ENCODE measurements around the gene COL13A1.

COL13A1 gene

GRCh38 chr10:69919250-69919649 is 117.5 kb downstream of the COL13A1 start:
- no peaks in the 10 kb centered on the region for H3K36me3 ChIP-seq (ENCODE audit: control insufficient read depth in 2 of 2, insufficient read depth in 2 of 2, low read length in 2 of 2)
- no peak overlapping the region for H3K9ac ChIP-seq (ENCODE audit: low read length in 2 of 2)
- peaks cover 5% of the 10 kb centered on the region for H3K4me1 ChIP-seq (ENCODE audit: control insufficient read depth, insufficient read depth, low read length)

DNA sequence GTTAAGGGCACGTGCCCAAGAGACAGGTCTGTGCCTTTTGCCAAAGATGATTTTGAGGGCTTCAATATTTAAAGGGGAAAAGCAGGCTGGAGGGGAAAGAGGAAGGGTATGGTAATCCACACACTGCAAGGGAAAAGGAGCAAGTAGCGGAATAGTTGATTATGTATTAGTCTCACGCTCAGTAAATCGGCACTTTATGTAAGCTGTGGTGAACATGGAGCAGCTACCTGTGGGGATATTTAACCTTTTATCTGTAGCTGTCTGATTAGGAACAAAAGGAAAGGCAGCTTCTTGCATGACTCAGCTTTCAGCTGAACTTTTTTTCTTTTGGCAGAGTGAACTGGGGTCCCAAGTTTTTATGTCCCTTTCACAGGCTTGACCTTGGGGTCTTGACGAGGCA is 123.4 kb downstream of the COL13A1 start:
- peaks cover 0 to 3% of the 10 kb centered on the region in 2 donors for H3K27me3 ChIP-seq (ENCODE audit: control insufficient read depth in 1 of 2, insufficient read depth in 2 of 2, low read length in 2 of 2)
- H3K9me3 ChIP-seq (ENCODE audit: control insufficient read depth in 2 of 2, low read length in 2 of 2): no peaks in the 10 kb centered on the region
- no peak overlapping the region for H3K4me3 ChIP-seq (ENCODE audit: low read length in 2 of 2)
- H3K27ac ChIP-seq (ENCODE audit: low read length): no peak overlapping the region
- H3K4me1 ChIP-seq (ENCODE audit: control insufficient read depth, insufficient read depth, low read length): no peaks in the 10 kb centered on the region
- H3K9ac ChIP-seq (ENCODE audit: low read length in 2 of 2): no peak overlapping the region
- no peaks in the 10 kb centered on the region for H3K36me3 ChIP-seq (ENCODE audit: control insufficient read depth in 2 of 2, insufficient read depth in 2 of 2, low read length in 2 of 2)

More at GRCh38 chr10:69919250-69919649, 117.5 kb downstream of the COL13A1 start:
- H3K4me3 ChIP-seq (ENCODE audit: low read length in 2 of 2): no peak overlapping the region
- H3K9me3 ChIP-seq (ENCODE audit: control insufficient read depth in 2 of 2, low read length in 2 of 2): no peaks in the 10 kb centered on the region
- no peak overlapping the region for H3K27ac ChIP-seq (ENCODE audit: low read length)
- H3K27me3 ChIP-seq (ENCODE audit: control insufficient read depth in 1 of 2, insufficient read depth in 2 of 2, low read length in 2 of 2): no peaks in the 10 kb centered on the region

- Histone ChIP-seq H3K27ac (ENCODE audit: low read length) (no peak overlapping the region), H3K9ac (ENCODE audit: low read length in 2 of 2) (no peak overlapping the region), H3K4me3 (ENCODE audit: low read length in 2 of 2) (no peak overlapping the region), H3K36me3 (ENCODE audit: control insufficient read depth in 2 of 2, insufficient read depth in 2 of 2, low read length in 2 of 2) (no peaks in the 10 kb centered on the region), H3K4me1 (ENCODE audit: control insufficient read depth, insufficient read depth, low read length) (no peaks in the 10 kb centered on the region), H3K9me3 (ENCODE audit: control insufficient read depth in 2 of 2, low read length in 2 of 2) (no peaks in the 10 kb centered on the region), H3K27me3 (ENCODE audit: control insufficient read depth in 1 of 2, insufficient read depth in 2 of 2, low read length in 2 of 2) (peaks cover 0 to 3% of the 10 kb centered on the region in 2 donors)
Measured at GRCh38 chr10:69928339-69928738, 126.6 kb downstream of the COL13A1 start.

GRCh38 chr10:69929575-69929974 is 127.9 kb downstream of the COL13A1 start:
- Histone ChIP-seq H3K9ac (ENCODE audit: low read length in 2 of 2) (no peak overlapping the region), H3K27me3 (ENCODE audit: control insufficient read depth in 1 of 2, insufficient read depth in 2 of 2, low read length in 2 of 2) (peaks cover 0 to 3% of the 10 kb centered on the region in 2 donors), H3K4me1 (ENCODE audit: control insufficient read depth, insufficient read depth, low read length) (no peaks in the 10 kb centered on the region), H3K9me3 (ENCODE audit: control insufficient read depth in 2 of 2, low read length in 2 of 2) (no peaks in the 10 kb centered on the region), H3K36me3 (ENCODE audit: control insufficient read depth in 2 of 2, insufficient read depth in 2 of 2, low read length in 2 of 2) (no peaks in the 10 kb centered on the region), H3K4me3 (ENCODE audit: low read length in 2 of 2) (no peak overlapping the region), H3K27ac (ENCODE audit: low read length) (no peak overlapping the region)

- Histone ChIP-seq H3K4me3 (ENCODE audit: low read length in 2 of 2) (no peak overlapping the region), H3K27ac (ENCODE audit: low read length) (no peak overlapping the region), H3K9me3 (ENCODE audit: control insufficient read depth in 2 of 2, low read length in 2 of 2) (no peaks in the 10 kb centered on the region), H3K4me1 (ENCODE audit: control insufficient read depth, insufficient read depth, low read length) (no peaks in the 10 kb centered on the region), H3K36me3 (ENCODE audit: control insufficient read depth in 2 of 2, insufficient read depth in 2 of 2, low read length in 2 of 2) (no peaks in the 10 kb centered on the region), H3K9ac (ENCODE audit: low read length in 2 of 2) (no peak overlapping the region), H3K27me3 (ENCODE audit: control insufficient read depth in 1 of 2, insufficient read depth in 2 of 2, low read length in 2 of 2) (no peaks in the 10 kb centered on the region)
Measured at GRCh38 chr10:69934768-69935167, 133.1 kb downstream of the COL13A1 start.

GRCh38 chr10:69936091-69936490 is 134.4 kb downstream of the COL13A1 start:
- H3K9me3 ChIP-seq (ENCODE audit: control insufficient read depth in 2 of 2, low read length in 2 of 2): peaks cover 0 to 7% of the 10 kb centered on the region in 2 donors
- H3K27me3 ChIP-seq (ENCODE audit: control insufficient read depth in 1 of 2, insufficient read depth in 2 of 2, low read length in 2 of 2): no peaks in the 10 kb centered on the region
- no peak overlapping the region for H3K9ac ChIP-seq (ENCODE audit: low read length in 2 of 2)
- H3K4me3 ChIP-seq (ENCODE audit: low read length in 2 of 2): no peak overlapping the region
- no peak overlapping the region for H3K27ac ChIP-seq (ENCODE audit: low read length)
- no peaks in the 10 kb centered on the region for H3K4me1 ChIP-seq (ENCODE audit: control insufficient read depth, insufficient read depth, low read length)
- no peaks in the 10 kb centered on the region for H3K36me3 ChIP-seq (ENCODE audit: control insufficient read depth in 2 of 2, insufficient read depth in 2 of 2, low read length in 2 of 2)

DNA sequence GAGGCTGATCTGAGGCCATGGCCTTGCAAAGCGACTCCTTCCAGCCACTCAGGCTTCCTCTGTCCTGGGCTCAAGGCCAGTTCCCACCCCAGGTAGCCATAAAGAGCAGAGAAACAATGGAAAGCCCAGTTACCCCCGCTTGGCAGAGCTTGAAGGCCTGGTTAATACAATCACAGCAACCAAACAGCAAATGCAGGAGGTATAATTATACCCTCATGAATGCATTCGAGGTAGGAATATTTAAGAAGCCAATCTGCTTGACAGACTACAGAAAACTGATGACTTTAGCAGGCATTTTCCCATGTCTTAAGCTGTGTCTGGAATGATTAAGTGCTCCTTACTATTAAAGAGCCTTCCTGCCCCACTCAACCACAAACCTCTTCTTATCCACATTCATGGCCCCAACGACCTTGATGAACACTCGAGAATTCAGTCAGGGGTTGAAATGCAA is 136.9 kb downstream of the COL13A1 start:
- H3K9me3 ChIP-seq (ENCODE audit: control insufficient read depth in 2 of 2, low read length in 2 of 2): peaks cover 0 to 11% of the 10 kb centered on the region in 2 donors
- no peak overlapping the region for H3K9ac ChIP-seq (ENCODE audit: low read length in 2 of 2)
- H3K36me3 ChIP-seq (ENCODE audit: control insufficient read depth in 2 of 2, insufficient read depth in 2 of 2, low read length in 2 of 2): no peaks in the 10 kb centered on the region
- H3K27me3 ChIP-seq (ENCODE audit: control insufficient read depth in 1 of 2, insufficient read depth in 2 of 2, low read length in 2 of 2): no peaks in the 10 kb centered on the region
- H3K4me3 ChIP-seq (ENCODE audit: low read length in 2 of 2): no peak overlapping the region
- H3K27ac ChIP-seq (ENCODE audit: low read length): no peak overlapping the region
- no peaks in the 10 kb centered on the region for H3K4me1 ChIP-seq (ENCODE audit: control insufficient read depth, insufficient read depth, low read length)

DNA sequence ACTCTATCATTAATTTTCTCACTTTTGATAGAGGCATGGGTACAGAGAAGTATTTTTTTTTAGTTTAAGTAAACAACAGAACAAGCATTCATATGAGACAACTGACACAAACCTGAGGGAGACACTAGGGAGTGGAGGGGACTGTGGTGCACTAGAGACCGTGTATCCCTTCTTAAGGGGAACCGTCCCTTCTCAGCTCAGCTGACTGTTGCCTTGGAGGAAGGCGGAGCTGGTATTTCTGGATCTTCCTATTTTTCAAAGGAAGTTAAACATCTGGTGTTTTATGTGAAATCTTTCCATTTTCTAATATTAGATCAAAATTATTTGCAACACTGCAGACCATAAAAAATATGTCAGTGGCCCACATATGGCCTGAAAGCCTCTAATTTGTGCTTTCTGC is 137.4 kb downstream of the COL13A1 start:
- Histone ChIP-seq H3K9me3 (ENCODE audit: control insufficient read depth in 2 of 2, low read length in 2 of 2) (peaks cover 0 to 11% of the 10 kb centered on the region in 2 donors), H3K4me3 (ENCODE audit: low read length in 2 of 2) (no peak overlapping the region), H3K36me3 (ENCODE audit: control insufficient read depth in 2 of 2, insufficient read depth in 2 of 2, low read length in 2 of 2) (no peaks in the 10 kb centered on the region), H3K27me3 (ENCODE audit: control insufficient read depth in 1 of 2, insufficient read depth in 2 of 2, low read length in 2 of 2) (no peaks in the 10 kb centered on the region), H3K27ac (ENCODE audit: low read length) (no peak overlapping the region), H3K9ac (ENCODE audit: low read length in 2 of 2) (no peak overlapping the region), H3K4me1 (ENCODE audit: control insufficient read depth, insufficient read depth, low read length) (no peaks in the 10 kb centered on the region)

DNA sequence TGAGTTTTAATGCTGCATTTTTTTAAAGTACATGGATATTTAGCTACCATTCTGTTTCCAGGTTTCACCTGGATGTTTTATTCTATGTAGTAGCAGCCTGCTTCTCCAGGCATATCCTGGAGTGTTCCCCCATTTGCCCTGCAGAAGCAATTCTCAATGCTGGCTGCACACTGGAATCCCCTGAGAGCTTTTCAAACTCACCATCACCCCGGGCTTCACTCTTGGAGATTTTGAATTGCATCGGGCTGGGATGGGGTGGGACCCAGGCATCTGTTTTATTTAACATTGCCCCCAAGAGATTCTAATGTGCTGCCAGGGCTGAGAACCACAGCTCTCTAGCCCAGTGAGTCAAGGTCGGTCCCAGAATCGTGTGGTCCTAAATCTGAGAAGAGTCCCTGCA is 137.8 kb downstream of the COL13A1 start:
- Histone ChIP-seq H3K4me1 (ENCODE audit: control insufficient read depth, insufficient read depth, low read length) (no peaks in the 10 kb centered on the region), H3K4me3 (ENCODE audit: low read length in 2 of 2) (no peak overlapping the region), H3K27me3 (ENCODE audit: control insufficient read depth in 1 of 2, insufficient read depth in 2 of 2, low read length in 2 of 2) (no peaks in the 10 kb centered on the region)

GRCh38 chr10:69941730-69942129 is 140.0 kb downstream of the COL13A1 start:
- Histone ChIP-seq H3K4me3 (ENCODE audit: low read length in 2 of 2) (no peak overlapping the region), H3K9ac (ENCODE audit: low read length in 2 of 2) (no peak overlapping the region), H3K27me3 (ENCODE audit: control insufficient read depth in 1 of 2, insufficient read depth in 2 of 2, low read length in 2 of 2) (no peaks in the 10 kb centered on the region), H3K9me3 (ENCODE audit: control insufficient read depth in 2 of 2, low read length in 2 of 2) (peaks cover 0 to 11% of the 10 kb centered on the region in 2 donors), H3K27ac (ENCODE audit: low read length) (no peak overlapping the region), H3K4me1 (ENCODE audit: control insufficient read depth, insufficient read depth, low read length) (no peaks in the 10 kb centered on the region), H3K36me3 (ENCODE audit: control insufficient read depth in 2 of 2, insufficient read depth in 2 of 2, low read length in 2 of 2) (no peaks in the 10 kb centered on the region)

More for the DNA sequence above, 137.8 kb downstream of the COL13A1 start:
- no peaks in the 10 kb centered on the region for H3K36me3 ChIP-seq (ENCODE audit: control insufficient read depth in 2 of 2, insufficient read depth in 2 of 2, low read length in 2 of 2)
- no peak overlapping the region for H3K27ac ChIP-seq (ENCODE audit: low read length)
- no peak overlapping the region for H3K9ac ChIP-seq (ENCODE audit: low read length in 2 of 2)
- peaks cover 0 to 11% of the 10 kb centered on the region in 2 donors for H3K9me3 ChIP-seq (ENCODE audit: control insufficient read depth in 2 of 2, low read length in 2 of 2)

DNA sequence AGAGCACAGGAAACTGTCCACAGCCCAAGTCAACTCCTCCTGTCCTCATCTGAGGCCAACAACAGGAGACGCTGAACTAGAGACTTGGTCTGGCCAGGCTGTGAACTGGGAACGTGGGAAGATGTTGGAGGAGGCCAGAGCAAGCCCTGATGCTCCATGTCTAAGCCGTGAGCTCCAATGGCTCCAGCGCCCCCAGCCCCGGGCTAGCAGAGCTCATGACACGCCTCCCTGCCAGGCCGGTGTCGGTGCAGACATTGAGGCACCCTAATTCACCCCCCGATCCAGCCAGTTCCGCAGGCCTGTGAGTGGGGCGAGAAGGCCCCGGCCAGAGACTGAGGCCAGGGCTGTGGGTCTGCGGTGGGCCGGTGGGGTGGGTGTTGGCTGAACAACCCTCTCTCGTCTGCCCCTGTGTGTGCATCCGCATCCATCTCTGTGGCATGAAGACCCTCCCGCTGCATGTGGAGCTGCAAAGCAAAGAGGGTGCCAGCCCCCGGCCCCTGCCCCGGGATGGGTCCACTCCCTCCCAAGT is 141.7 kb downstream of the COL13A1 start:
- Histone ChIP-seq H3K4me3 (ENCODE audit: low read length in 2 of 2) (no peak overlapping the region), H3K27me3 (ENCODE audit: control insufficient read depth in 1 of 2, insufficient read depth in 2 of 2, low read length in 2 of 2) (no peaks in the 10 kb centered on the region), H3K27ac (ENCODE audit: low read length) (no peak overlapping the region), H3K9ac (ENCODE audit: low read length in 2 of 2) (no peak overlapping the region), H3K9me3 (ENCODE audit: control insufficient read depth in 2 of 2, low read length in 2 of 2) (peaks cover 0 to 11% of the 10 kb centered on the region in 2 donors), H3K4me1 (ENCODE audit: control insufficient read depth, insufficient read depth, low read length) (no peaks in the 10 kb centered on the region), H3K36me3 (ENCODE audit: control insufficient read depth in 2 of 2, insufficient read depth in 2 of 2, low read length in 2 of 2) (no peaks in the 10 kb centered on the region)
